Neural cell (in vitro differentiated cells): ENCODE measurements around the gene NCOA3. TPM values are rescaled to one million over a fixed set of nuclear protein-coding genes. Genes with fewer than 3 reads are reported as not detected.

Experiments
- H2AFZ ChIP-seq: fragments of 200-600, 300-800 bp; sonication (generic), shearing (Covaris generic); 2 replicates; pipeline ENCODE4 v1.6.0; 2014; ENCODE audit warnings: low read depth, mild to moderate bottlenecking, antibody characterized with exemption, low read length, moderate library complexity
- H3F3A ChIP-seq: fragments of 200-600 bp; shearing (Covaris generic); 2 replicates; pipeline ENCODE4 v1.6.1; 2016; ENCODE audit warnings: mild to moderate bottlenecking, moderate library complexity, mixed read lengths, antibody characterized with exemption, low read length; ENCODE audit not compliant: insufficient read depth, poor library complexity, severe bottlenecking
- H3K27ac ChIP-seq: fragments of 200-600, 300-800 bp; sonication (generic), shearing (Covaris generic); 2 replicates; pipeline ENCODE4 v1.5.1; 2014; ENCODE audit warnings: mild to moderate bottlenecking, low read length, moderate library complexity
- H3K27me3 ChIP-seq: fragments of 300-800, 200-600 bp; sonication (generic), shearing (Covaris generic); 2 replicates; pipeline ENCODE4 v1.6.0; 2014; ENCODE audit warnings: mild to moderate bottlenecking, low read depth, low read length, moderate library complexity; ENCODE audit not compliant: insufficient read depth
- H3K36me3 ChIP-seq: fragments of 300-800, 200-600 bp; sonication (generic), shearing (Covaris generic); 2 replicates; pipeline ENCODE4 v1.5.1; 2014; ENCODE audit warnings: mild to moderate bottlenecking, antibody characterized with exemption, low read length, moderate library complexity; ENCODE audit not compliant: insufficient read depth
- H3K4me2 ChIP-seq: fragments of 300-800, 200-600 bp; sonication (generic), shearing (Covaris generic); 2 replicates; pipeline ENCODE4 v1.6.0; 2014; ENCODE audit warnings: mild to moderate bottlenecking, low read length
- H3K4me3 ChIP-seq: fragments of 300-800, 200-600 bp; sonication (generic), shearing (Covaris generic); 2 replicates; pipeline ENCODE4 v1.5.1; 2014; ENCODE audit warnings: mild to moderate bottlenecking, low read length, moderate library complexity
- H3K79me2 ChIP-seq: fragments of 200-600 bp; shearing (Covaris generic); replicated peaks from 2 replicates; pipeline ENCODE4 v1.6.0; 2014; ENCODE audit warnings: mild to moderate bottlenecking, low read length, moderate library complexity; ENCODE audit not compliant: insufficient read depth
- H3K9ac ChIP-seq: fragments of 300-800, 200-600 bp; sonication (generic), shearing (Covaris generic); 2 replicates; pipeline ENCODE4 v1.6.1; 2016; ENCODE audit warnings: mild to moderate bottlenecking, low read length, mixed read lengths
- H3K9me2 ChIP-seq: fragments of 200-600 bp; shearing (Covaris generic); 2 replicates; pipeline ENCODE4 v1.6.1; 2016; ENCODE audit warnings: mild to moderate bottlenecking, low read length, mixed read lengths; ENCODE audit not compliant: insufficient read depth
- H3K9me3 ChIP-seq: fragments of 200-600, 300-800 bp; sonication (generic), shearing (Covaris generic); 2 replicates; pipeline ENCODE4 v1.6.1; 2016; ENCODE audit warnings: mild to moderate bottlenecking, mixed run types, low read length, moderate library complexity, mixed read lengths
- H4K20me1 ChIP-seq: fragments of 200-600 bp; shearing (Covaris generic); 2 replicates; pipeline ENCODE4 v1.6.1; 2016; ENCODE audit warnings: mild to moderate bottlenecking, mixed run types; ENCODE audit not compliant: insufficient read depth
- CTCF ChIP-seq: fragments of 450-650 bp; IDR thresholded peaks from 2 replicates; pipeline ENCODE4 v1.5.1; 2014; ENCODE audit warnings: antibody characterized with exemption, mild to moderate bottlenecking, moderate library complexity; ENCODE audit not compliant: poor library complexity, severe bottlenecking
- EP300 ChIP-seq: fragments of 450-650 bp; conservative IDR thresholded peaks from 2 replicates; pipeline ENCODE4 v1.6.1; 2014; ENCODE audit warnings: antibody characterized with exemption, mild to moderate bottlenecking, moderate library complexity; ENCODE audit not compliant: poor library complexity, severe bottlenecking
- EZH2 ChIP-seq: fragments of 200-600, 300-800 bp; shearing (Covaris generic), sonication (generic); IDR thresholded peaks from 2 replicates; pipeline ENCODE4 v1.6.1; 2014; ENCODE audit warnings: antibody characterized with exemption, low read length, borderline replicate concordance, mild to moderate bottlenecking; ENCODE audit not compliant: insufficient read depth, poor library complexity, severe bottlenecking
- MXI1 ChIP-seq: fragments of 450-650 bp; conservative IDR thresholded peaks from 2 replicates; pipeline ENCODE4 v1.6.1; 2014; ENCODE audit warnings: antibody characterized with exemption, mild to moderate bottlenecking; ENCODE audit not compliant: poor library complexity, severe bottlenecking
- POLR2AphosphoS5 ChIP-seq: IDR thresholded peaks from 2 replicates; pipeline ENCODE4 v1.6.1; 2012
- RAD21 ChIP-seq: fragments of 450-650 bp; conservative IDR thresholded peaks from 2 replicates; pipeline ENCODE4 v1.6.1; 2014; ENCODE audit warnings: antibody characterized with exemption, mild to moderate bottlenecking, moderate library complexity
- SMC3 ChIP-seq: fragments of 450-650 bp; conservative IDR thresholded peaks from 2 replicates; pipeline ENCODE4 v1.6.1; 2014; ENCODE audit warnings: antibody characterized with exemption, mild to moderate bottlenecking, moderate library complexity; ENCODE audit not compliant: poor library complexity
- TAF1 ChIP-seq: IDR thresholded peaks from 2 replicates; pipeline ENCODE4 v1.6.1; 2012; ENCODE audit warnings: low read depth
- polyA plus RNA-seq: library from polyadenylated mRNA; depleted of rRNA; stranded (reverse); fragments of >200 nt; gene quantifications from 2 replicates; pipeline ENCODE4 v1.2.3, GENCODE V29; 2014
- TF ChIP-seq, protein P1 (sequence below): IDR thresholded peaks from 2 replicates; pipeline ENCODE4 v1.6.1; 2012; ENCODE audit warnings: borderline replicate concordance

The NCOA3 gene
- polyA plus RNA-seq, 1 donor from 2014 or later, result 14.2 TPM

DNA sequence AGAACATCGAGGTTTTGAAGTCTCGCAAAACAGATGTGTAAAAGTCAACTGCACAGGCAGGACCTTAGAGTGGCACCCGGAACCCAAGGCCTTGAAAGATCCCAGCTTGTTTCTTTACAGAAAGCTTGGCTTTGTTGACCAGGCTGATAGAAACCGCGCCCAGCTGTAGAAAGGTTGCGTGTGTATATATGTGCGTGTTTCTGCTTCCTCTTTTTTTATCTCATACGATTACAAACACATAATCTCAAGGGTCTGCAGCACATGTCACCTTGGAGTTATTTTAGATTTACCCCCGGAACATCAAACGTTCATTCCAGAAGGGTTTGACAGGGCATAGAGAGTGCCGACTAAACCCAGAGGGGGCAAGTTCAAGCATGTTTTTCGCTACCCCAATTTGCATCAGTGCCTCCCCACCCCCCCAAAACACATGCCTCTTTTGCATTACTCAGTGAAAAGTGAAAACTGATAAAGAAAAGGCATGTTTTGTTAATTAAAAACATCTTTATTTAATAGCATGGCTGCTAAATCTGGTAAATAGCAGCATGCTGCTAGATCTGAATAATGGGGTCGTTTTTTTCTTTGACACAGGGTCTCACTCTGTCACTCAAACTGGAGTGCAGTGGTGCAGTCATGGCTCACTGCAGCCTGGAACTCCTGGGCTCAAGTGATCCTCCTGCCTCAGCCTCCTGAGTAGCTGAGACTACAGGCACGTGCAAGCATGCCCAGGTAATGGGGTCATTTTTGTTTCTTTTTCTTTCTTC is 33.2 kb upstream of the NCOA3 start:
- H3K27ac ChIP-seq, result no peak overlapping the region
- H3K36me3 ChIP-seq, result no peaks in the 10 kb centered on the region
- TF ChIP-seq MXI1 (no peak), POLR2AphosphoS5 (no peak), TAF1 (no peak), SMC3 (no peak), EP300 (no peak), EZH2 (no peak), RAD21 (no peak), CTCF (no peak)
- TF ChIP-seq, protein P1, sequence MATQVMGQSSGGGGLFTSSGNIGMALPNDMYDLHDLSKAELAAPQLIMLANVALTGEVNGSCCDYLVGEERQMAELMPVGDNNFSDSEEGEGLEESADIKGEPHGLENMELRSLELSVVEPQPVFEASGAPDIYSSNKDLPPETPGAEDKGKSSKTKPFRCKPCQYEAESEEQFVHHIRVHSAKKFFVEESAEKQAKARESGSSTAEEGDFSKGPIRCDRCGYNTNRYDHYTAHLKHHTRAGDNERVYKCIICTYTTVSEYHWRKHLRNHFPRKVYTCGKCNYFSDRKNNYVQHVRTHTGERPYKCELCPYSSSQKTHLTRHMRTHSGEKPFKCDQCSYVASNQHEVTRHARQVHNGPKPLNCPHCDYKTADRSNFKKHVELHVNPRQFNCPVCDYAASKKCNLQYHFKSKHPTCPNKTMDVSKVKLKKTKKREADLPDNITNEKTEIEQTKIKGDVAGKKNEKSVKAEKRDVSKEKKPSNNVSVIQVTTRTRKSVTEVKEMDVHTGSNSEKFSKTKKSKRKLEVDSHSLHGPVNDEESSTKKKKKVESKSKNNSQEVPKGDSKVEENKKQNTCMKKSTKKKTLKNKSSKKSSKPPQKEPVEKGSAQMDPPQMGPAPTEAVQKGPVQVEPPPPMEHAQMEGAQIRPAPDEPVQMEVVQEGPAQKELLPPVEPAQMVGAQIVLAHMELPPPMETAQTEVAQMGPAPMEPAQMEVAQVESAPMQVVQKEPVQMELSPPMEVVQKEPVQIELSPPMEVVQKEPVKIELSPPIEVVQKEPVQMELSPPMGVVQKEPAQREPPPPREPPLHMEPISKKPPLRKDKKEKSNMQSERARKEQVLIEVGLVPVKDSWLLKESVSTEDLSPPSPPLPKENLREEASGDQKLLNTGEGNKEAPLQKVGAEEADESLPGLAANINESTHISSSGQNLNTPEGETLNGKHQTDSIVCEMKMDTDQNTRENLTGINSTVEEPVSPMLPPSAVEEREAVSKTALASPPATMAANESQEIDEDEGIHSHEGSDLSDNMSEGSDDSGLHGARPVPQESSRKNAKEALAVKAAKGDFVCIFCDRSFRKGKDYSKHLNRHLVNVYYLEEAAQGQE, result no peak
- H3K9ac ChIP-seq, result no peak overlapping the region
- no peaks in the 10 kb centered on the region for H3F3A ChIP-seq
- no peak overlapping the region for H2AFZ ChIP-seq
- H3K79me2 ChIP-seq, result no peaks in the 10 kb centered on the region
- no peaks in the 10 kb centered on the region for H3K27me3 ChIP-seq
- no peak overlapping the region for H3K4me3 ChIP-seq
- no peak overlapping the region for H3K4me2 ChIP-seq
- H4K20me1 ChIP-seq, result no peaks in the 10 kb centered on the region
- H3K9me2 ChIP-seq, result no peaks in the 10 kb centered on the region
- no peaks in the 10 kb centered on the region for H3K9me3 ChIP-seq

- TF ChIP-seq RAD21 (no peak), MXI1 (no peak), TAF1 (no peak), CTCF (no peak), SMC3 (no peak)
- TF ChIP-seq, protein P1, result no peak
- H3K9me3 ChIP-seq, result no peaks in the 10 kb centered on the region
- H4K20me1 ChIP-seq, result no peaks in the 10 kb centered on the region
Measured at GRCh38 chr20:47475419-47476044, 26.2 kb upstream of the NCOA3 start.

More at GRCh38 chr20:47475419-47476044, 26.2 kb upstream of the NCOA3 start:
- no peaks in the 10 kb centered on the region for H3K27me3 ChIP-seq
- H3K9ac ChIP-seq, result no peak overlapping the region
- H3K4me3 ChIP-seq, result no peak overlapping the region
- H2AFZ ChIP-seq, result no peak overlapping the region
- no peak overlapping the region for H3K27ac ChIP-seq
- H3F3A ChIP-seq, result no peaks in the 10 kb centered on the region
- H3K4me2 ChIP-seq, result no peak overlapping the region
- no peaks in the 10 kb centered on the region for H3K79me2 ChIP-seq
- no peaks in the 10 kb centered on the region for H3K36me3 ChIP-seq
- H3K9me2 ChIP-seq, result no peaks in the 10 kb centered on the region
